ENCODE data around the gene OGFR. TPM values are rescaled to one million over a fixed set of nuclear protein-coding genes. Genes with fewer than 3 reads are reported as not detected.

Gene OGFR
- total RNA-seq, 1 experiment from 2014 or later, result 47.3 TPM

GRCh38 chr20:62778058-62778457 is 26.6 kb upstream of the OGFR start:
- ChIA-PET POLR2A (no interaction called here), CTCF (no interaction called here)
- H3K36me3 ChIP-seq (ENCODE audit: control insufficient read depth, insufficient read depth, low read length), result no peaks in the 10 kb centered on the region; the same call in 1 of the 2 replicates
- TF ChIP-seq CTCF (IDR thresholded peaks at IDR 0.05), result no peak
- intact Hi-C loops (cut with micrococcal nuclease; ENCODE audit: unreplicated experiment) (no loop called here), in situ Hi-C loops (cut with HindIII; ENCODE audit: low pct_unique_long_range_greater_than_20kb, low sequenced_read_pairs) (no loop called here)
- no peak overlapping the region for H3K4me3 ChIP-seq (ENCODE audit: low read depth in 2 of 2, low read length in 2 of 2)
- H3K27me3 ChIP-seq (ENCODE audit: control insufficient read depth, insufficient read depth, low read length), result no peaks in the 10 kb centered on the region
- no peaks in the 10 kb centered on the region; the same call in none of the 2 replicates for H3K4me1 ChIP-seq (ENCODE audit: control insufficient read depth, insufficient read depth, low read length)
- H3K9me3 ChIP-seq (ENCODE audit: control insufficient read depth, insufficient read depth, low read depth, low read length), result no peaks in the 10 kb centered on the region
- no peak overlapping the region for H3K27ac ChIP-seq (ENCODE audit: low read length)
- no TSS peak for BruUV-seq (replicated peaks)
- DNase-seq (ENCODE audit: low read depth, low spot score) (no peak), ATAC-seq (no peak)

- peak; percentile 67 for ATAC-seq
- no peak for TF ChIP-seq CTCF (IDR thresholded peaks at IDR 0.05)
- TF ChIP-seq POLR2AphosphoS5 (IDR thresholded peaks at IDR 0.05; ENCODE audit: low read depth, low read length), result no peak
- no peak for TF ChIP-seq SIN3A (IDR thresholded peaks at IDR 0.05; ENCODE audit: borderline replicate concordance, insufficient read depth, low read depth, low read length)
- TF ChIP-seq TCF7L2 (IDR thresholded peaks at IDR 0.05; ENCODE audit: low read depth, low read length), result no peak
- TF ChIP-seq REST (IDR thresholded peaks at IDR 0.05; ENCODE audit: insufficient read depth in 1 of 2, low read depth in 2 of 2, low read length in 1 of 2), result no peak
- POLR2A ChIA-PET, result interaction anchor here (0.6 kb wide), 1 partner anchor 10 kb away, joined by 6 read pairs; no protein-coding TSS in a partner anchor
- Histone ChIP-seq H3K9me3 (ENCODE audit: control insufficient read depth, insufficient read depth, low read depth, low read length) (no peaks in the 10 kb centered on the region), H3K27ac (ENCODE audit: low read length) (no peak overlapping the region), H3K36me3 (ENCODE audit: control insufficient read depth, insufficient read depth, low read length) (no peaks in the 10 kb centered on the region; the same call in 1 of the 2 replicates), H3K4me3 (ENCODE audit: low read depth in 2 of 2, low read length in 2 of 2) (no peak overlapping the region), H3K27me3 (ENCODE audit: control insufficient read depth, insufficient read depth, low read length) (no peaks in the 10 kb centered on the region), H3K4me1 (ENCODE audit: control insufficient read depth, insufficient read depth, low read length) (no peaks in the 10 kb centered on the region; the same call in 1 of the 2 replicates)
- CTCF ChIA-PET, result interaction anchor here (0.7 kb wide), 1 partner anchor 70 kb away, joined by 10 read pairs; the partner anchor contains the start of gene NTSR1
- intact Hi-C loops (cut with micrococcal nuclease; ENCODE audit: unreplicated experiment) (no loop called here), in situ Hi-C loops (cut with HindIII; ENCODE audit: low pct_unique_long_range_greater_than_20kb, low sequenced_read_pairs) (no loop called here)
- no peak for DNase-seq (ENCODE audit: low read depth, low spot score)
- BruUV-seq (replicated peaks), result no TSS peak
These were observed 25.8 kb upstream of the OGFR start for GRCh38 chr20:62778601-62779416.
